Tibial nerve (tissue), 4 donors: ENCODE results near the gene CNGA3.

ENCODE experiments used
- CTCF ChIP-seq, 5 experiments: fragments of 200-600 bp in 3 of 5; fragments of 450-650 bp in 2 of 5; sonication (generic) in 3 of 5; IDR thresholded peaks; one replicate each; pipeline ENCODE4 v1.5.1; 2016 to 2019; ENCODE audit warnings: antibody characterized with exemption in 5 of 5, mild to moderate bottlenecking in 3 of 5, moderate library complexity in 2 of 5
- EP300 ChIP-seq, 2 donors: sonication (generic); formaldehyde crosslinking; IDR thresholded peaks; one replicate each; pipeline ENCODE4 v1.6.1; 2017; ENCODE audit warnings: antibody characterized with exemption in 2 of 2, mild to moderate bottlenecking in 1 of 2
- POLR2A ChIP-seq, 2 donors: fragments of 450-650 bp; IDR thresholded peaks; one replicate each; pipeline ENCODE4 v1.6.1; 2017; ENCODE audit warnings: antibody characterized with exemption in 2 of 2, mild to moderate bottlenecking in 2 of 2, moderate library complexity in 2 of 2

DNA sequence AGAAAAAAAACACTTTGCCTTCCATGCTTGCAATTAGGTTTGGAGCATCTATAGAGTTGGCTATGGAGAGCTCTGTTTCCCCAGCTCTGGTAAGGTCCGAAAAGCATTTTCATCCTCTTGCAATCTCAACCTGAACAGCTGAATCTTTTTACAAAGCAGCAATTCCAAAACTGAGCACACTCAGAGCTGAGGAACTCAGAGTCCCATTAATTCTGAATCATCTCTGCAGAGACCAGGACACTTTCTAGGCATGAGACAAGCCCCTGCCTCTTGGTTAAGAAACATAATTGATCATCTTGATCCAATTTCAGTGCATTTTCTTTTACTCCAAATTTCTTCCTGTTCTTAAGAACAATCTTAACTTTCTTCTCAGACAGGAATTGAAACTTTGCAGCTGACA is 4.2 kb downstream of the CNGA3 start:
- TF ChIP-seq CTCF (IDR thresholded peaks at IDR 0.05) (no peak), EP300 (IDR thresholded peaks at IDR 0.05) (no peak), POLR2A (IDR thresholded peaks at IDR 0.05) (no peak)
